ENCODE measurements around the gene SLC7A6. TPM values are rescaled to one million over a fixed set of nuclear protein-coding genes. Genes with fewer than 3 reads are reported as not detected.

SLC7A6 gene
- polyA plus RNA-seq, 1 experiment, result 27.4 TPM

DNA sequence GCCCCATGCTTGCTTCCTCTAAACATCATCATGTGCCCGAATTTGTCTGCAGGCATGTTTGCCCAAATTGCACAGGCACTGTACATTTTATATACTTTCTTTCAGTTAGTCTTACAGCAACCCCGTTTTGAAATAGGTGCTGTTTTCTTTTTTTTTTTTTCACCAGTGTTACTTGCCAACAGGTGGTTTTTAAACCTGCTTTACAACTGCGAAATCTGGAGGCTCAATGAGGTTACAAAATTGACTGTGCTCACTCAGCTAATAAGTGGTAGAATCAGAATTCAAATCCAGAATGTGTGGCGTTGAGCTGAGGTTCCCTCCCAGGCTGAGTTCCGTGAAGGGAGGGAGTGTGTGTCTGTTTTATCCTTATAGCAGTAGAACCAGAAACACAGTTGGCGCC is 13.4 kb upstream of the SLC7A6 start:
- Histone ChIP-seq H3K4me3 (ENCODE audit: low read depth, low read length) (no peak overlapping the region), H3K27me3 (ENCODE audit: control insufficient read depth, insufficient read depth, low read length) (no peaks in the 10 kb centered on the region), H3K9me3 (ENCODE audit: control insufficient read depth, insufficient read depth, low read length) (no peaks in the 10 kb centered on the region), H3K27ac (ENCODE audit: low read depth, low read length) (no peak overlapping the region)
- ChIA-PET CTCF (interaction anchor here (1.1 kb wide), 1 partner anchor 78 kb away, joined by 5 read pairs; no protein-coding TSS in a partner anchor), POLR2A (no interaction called here)
- TF ChIP-seq, protein P1, sequence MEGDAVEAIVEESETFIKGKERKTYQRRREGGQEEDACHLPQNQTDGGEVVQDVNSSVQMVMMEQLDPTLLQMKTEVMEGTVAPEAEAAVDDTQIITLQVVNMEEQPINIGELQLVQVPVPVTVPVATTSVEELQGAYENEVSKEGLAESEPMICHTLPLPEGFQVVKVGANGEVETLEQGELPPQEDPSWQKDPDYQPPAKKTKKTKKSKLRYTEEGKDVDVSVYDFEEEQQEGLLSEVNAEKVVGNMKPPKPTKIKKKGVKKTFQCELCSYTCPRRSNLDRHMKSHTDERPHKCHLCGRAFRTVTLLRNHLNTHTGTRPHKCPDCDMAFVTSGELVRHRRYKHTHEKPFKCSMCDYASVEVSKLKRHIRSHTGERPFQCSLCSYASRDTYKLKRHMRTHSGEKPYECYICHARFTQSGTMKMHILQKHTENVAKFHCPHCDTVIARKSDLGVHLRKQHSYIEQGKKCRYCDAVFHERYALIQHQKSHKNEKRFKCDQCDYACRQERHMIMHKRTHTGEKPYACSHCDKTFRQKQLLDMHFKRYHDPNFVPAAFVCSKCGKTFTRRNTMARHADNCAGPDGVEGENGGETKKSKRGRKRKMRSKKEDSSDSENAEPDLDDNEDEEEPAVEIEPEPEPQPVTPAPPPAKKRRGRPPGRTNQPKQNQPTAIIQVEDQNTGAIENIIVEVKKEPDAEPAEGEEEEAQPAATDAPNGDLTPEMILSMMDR (IDR thresholded peaks at IDR 0.05; ENCODE audit: low read depth, low read length), result no peak
- DNase-seq (ENCODE audit: low read depth, low spot score), result no peak

DNA sequence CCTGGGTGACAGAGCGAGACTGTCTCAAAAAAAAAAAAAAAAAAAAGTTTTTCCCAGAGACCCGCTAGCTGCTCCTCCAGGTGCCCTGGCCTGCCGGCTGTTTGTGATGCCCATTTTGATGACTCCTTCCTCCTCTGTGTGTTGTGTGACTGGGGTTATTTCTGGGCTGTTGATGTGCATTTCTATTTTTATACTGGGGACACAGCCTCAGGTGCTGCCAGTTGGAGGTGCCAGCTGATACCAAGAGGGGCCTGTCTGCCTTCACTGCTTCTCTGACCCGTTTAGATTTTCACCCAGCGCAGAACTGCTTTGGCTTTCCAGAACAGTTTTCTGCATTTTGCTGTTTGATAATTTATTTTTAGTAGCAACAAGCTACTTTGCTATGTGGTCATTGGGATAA is 12.5 kb upstream of the SLC7A6 start:
- Histone ChIP-seq H3K4me3 (ENCODE audit: low read depth, low read length) (no peak overlapping the region), H3K27me3 (ENCODE audit: control insufficient read depth, insufficient read depth, low read length) (no peaks in the 10 kb centered on the region), H3K27ac (ENCODE audit: low read depth, low read length) (no peak overlapping the region), H3K9me3 (ENCODE audit: control insufficient read depth, insufficient read depth, low read length) (no peaks in the 10 kb centered on the region)
- ChIA-PET CTCF (interaction anchor here (1.1 kb wide), 1 partner anchor 77 kb away, joined by 5 read pairs; no protein-coding TSS in a partner anchor), POLR2A (interaction anchor here (1.4 kb wide), 1 partner anchor 12 kb away, joined by 4 read pairs; the partner anchor contains the start of gene SLC7A6)
- DNase-seq (ENCODE audit: low read depth, low spot score), result no peak
- TF ChIP-seq, protein P1 (IDR thresholded peaks at IDR 0.05; ENCODE audit: low read depth, low read length), result no peak

DNA sequence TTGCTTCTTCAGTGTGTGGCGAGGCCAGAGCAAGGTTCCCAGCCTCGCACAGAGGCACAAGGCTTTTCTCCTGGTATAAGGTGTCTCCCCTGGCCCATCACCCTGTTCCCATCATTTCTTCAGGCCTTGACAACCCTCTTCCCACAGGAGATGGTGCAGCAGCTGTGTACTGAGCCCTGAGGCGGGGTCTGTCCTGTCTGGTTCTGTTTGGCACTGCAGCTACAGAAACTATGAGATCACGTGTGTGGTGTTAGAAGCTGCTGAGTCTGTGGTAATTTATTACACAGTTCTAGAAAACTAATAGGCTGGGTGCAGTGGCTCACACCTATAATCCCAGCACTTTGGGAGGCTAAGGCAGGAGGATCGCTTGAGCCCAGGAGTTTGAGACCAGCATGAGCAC is 11.9 kb upstream of the SLC7A6 start:
- H3K9me3 ChIP-seq (ENCODE audit: control insufficient read depth, insufficient read depth, low read length), result no peaks in the 10 kb centered on the region
- no peak for DNase-seq (ENCODE audit: low read depth, low spot score)
- H3K27me3 ChIP-seq (ENCODE audit: control insufficient read depth, insufficient read depth, low read length), result no peaks in the 10 kb centered on the region
- POLR2A ChIA-PET, result interaction anchor here (1.4 kb wide), 1 partner anchor 12 kb away, joined by 4 read pairs; the partner anchor contains the start of gene SLC7A6
- H3K4me3 ChIP-seq (ENCODE audit: low read depth, low read length), result no peak overlapping the region
- CTCF ChIA-PET, result interaction anchor here (1.1 kb wide), 1 partner anchor 77 kb away, joined by 5 read pairs; no protein-coding TSS in a partner anchor
- H3K27ac ChIP-seq (ENCODE audit: low read depth, low read length), result no peak overlapping the region
- TF ChIP-seq, protein P1 (IDR thresholded peaks at IDR 0.05; ENCODE audit: low read depth, low read length), result no peak

DNA sequence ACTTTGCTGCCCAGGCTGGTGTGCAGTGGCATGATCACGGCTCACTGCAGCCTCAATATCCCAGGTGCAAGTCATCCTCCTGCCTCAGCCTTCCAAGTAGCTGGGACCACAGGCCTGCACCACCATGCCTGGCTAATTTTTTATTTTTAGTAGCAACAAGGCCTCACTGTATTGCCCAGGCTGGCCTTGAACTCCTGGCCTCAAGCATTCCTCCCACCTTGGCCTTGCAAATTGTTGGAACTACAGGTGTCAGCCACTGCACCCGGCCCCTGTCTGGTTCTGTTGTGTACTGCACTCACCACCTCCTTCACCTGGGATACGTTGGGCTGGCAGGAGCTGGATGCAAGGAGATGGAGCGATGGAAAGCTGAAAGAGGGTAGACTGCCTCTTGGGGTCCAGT is 10.6 kb upstream of the SLC7A6 start:
- DNase-seq (ENCODE audit: low read depth, low spot score), result no peak
- POLR2A ChIA-PET, result no interaction called here
- H3K27ac ChIP-seq (ENCODE audit: low read depth, low read length), result no peak overlapping the region
- TF ChIP-seq, protein P1 (IDR thresholded peaks at IDR 0.05; ENCODE audit: low read depth, low read length), result no peak
- H3K4me3 ChIP-seq (ENCODE audit: low read depth, low read length), result no peak overlapping the region
- H3K9me3 ChIP-seq (ENCODE audit: control insufficient read depth, insufficient read depth, low read length), result no peaks in the 10 kb centered on the region
- no peaks in the 10 kb centered on the region for H3K27me3 ChIP-seq (ENCODE audit: control insufficient read depth, insufficient read depth, low read length)
- CTCF ChIA-PET, result no interaction called here

DNA sequence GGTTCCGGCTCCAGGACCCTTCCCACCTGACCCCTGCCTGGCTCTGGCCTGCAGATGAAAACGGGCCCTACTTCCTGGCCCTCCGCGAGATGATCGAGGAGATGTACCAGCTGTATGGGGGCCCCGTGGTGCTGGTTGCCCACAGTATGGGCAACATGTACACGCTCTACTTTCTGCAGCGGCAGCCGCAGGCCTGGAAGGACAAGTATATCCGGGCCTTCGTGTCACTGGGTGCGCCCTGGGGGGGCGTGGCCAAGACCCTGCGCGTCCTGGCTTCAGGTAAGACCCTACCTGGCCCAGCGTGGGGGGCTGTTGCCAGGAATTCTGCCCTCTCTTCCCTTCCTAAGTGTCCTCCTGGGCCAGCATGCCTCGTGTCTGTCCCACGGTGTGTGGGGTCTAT is 8.6 kb upstream of the SLC7A6 start:
- no peaks in the 10 kb centered on the region for H3K27me3 ChIP-seq (ENCODE audit: control insufficient read depth, insufficient read depth, low read length)
- ChIA-PET POLR2A (no interaction called here), CTCF (interaction anchor here (1.7 kb wide), 1 partner anchor 9 kb away, joined by 7 read pairs; the partner anchor contains the start of gene SLC7A6)
- no peak overlapping the region for H3K4me3 ChIP-seq (ENCODE audit: low read depth, low read length)
- TF ChIP-seq, protein P1 (IDR thresholded peaks at IDR 0.05; ENCODE audit: low read depth, low read length), result no peak
- H3K27ac ChIP-seq (ENCODE audit: low read depth, low read length), result no peak overlapping the region
- no peaks in the 10 kb centered on the region for H3K9me3 ChIP-seq (ENCODE audit: control insufficient read depth, insufficient read depth, low read length)
- no peak for DNase-seq (ENCODE audit: low read depth, low spot score)
